Uterus (tissue), 4 donors: ENCODE data around the gene SELENOO. TPM values are rescaled to one million over a fixed set of nuclear protein-coding genes. Genes with fewer than 3 reads are reported as not detected.

Experiments used
- DNase-seq, 2 donors: peaks; one replicate each; pipeline ENCODE4 v3.0.0-alpha.2; 2019 to 2020
- H3K27ac ChIP-seq, 2 donors: fragments of 200-600 bp; sonication (generic); 1 replicate in 1 of 2; 2 replicates in 1 of 2; pipeline ENCODE4 v1.5.1; 2016 to 2018
- H3K27me3 ChIP-seq, 2 donors: fragments of 200-600 bp; sonication (generic); one replicate each; pipeline ENCODE4 v1.5.1; 2018 to 2019; ENCODE audit warnings: control low read depth in 1 of 2
- H3K36me3 ChIP-seq, 2 donors: fragments of 200-600 bp; sonication (generic); one replicate each; pipeline ENCODE4 v1.5.1; 2019; ENCODE audit warnings: control low read depth in 1 of 2
- H3K4me1 ChIP-seq, 2 donors: fragments of 200-600 bp; sonication (generic); one replicate each; pipeline ENCODE4 v1.5.1; 2018 to 2019; ENCODE audit warnings: control low read depth in 1 of 2
- H3K4me3 ChIP-seq, 2 donors: fragments of 200-600 bp; sonication (generic); 1 replicate in 1 of 2; 2 replicates in 1 of 2; pipeline ENCODE4 v1.5.1; 2018 to 2019; ENCODE audit warnings: mild to moderate bottlenecking in 1 of 2
- H3K9me3 ChIP-seq, 2 donors: fragments of 200-600 bp; sonication (generic); one replicate each; pipeline ENCODE4 v1.5.1; 2019; ENCODE audit warnings: control low read depth in 1 of 2
- CTCF ChIP-seq, 4 experiments: fragments of 200-600 bp in 2 of 4; fragments of 450-650 bp in 2 of 4; sonication (generic) in 2 of 4; IDR thresholded peaks; one replicate each; pipeline ENCODE4 v1.5.1; 2016 to 2019; ENCODE audit warnings: antibody characterized with exemption in 4 of 4, mild to moderate bottlenecking in 2 of 4, moderate library complexity in 1 of 4
- POLR2A ChIP-seq, 2 donors: fragments of 450-650 bp; IDR thresholded peaks; one replicate each; pipeline ENCODE4 v1.6.1; 2016; ENCODE audit warnings: antibody characterized with exemption in 2 of 2, mild to moderate bottlenecking in 1 of 2, moderate library complexity in 1 of 2
- intact Hi-C: fragments of 100-400 bp; cut with DNase I; formaldehyde crosslinking; loops from one replicate; pipeline ENCODE4 v1.15.1; 2023; ENCODE audit warnings: low total_unique reads
- total RNA-seq, 4 donors: library from RNA; depleted of rRNA in 3 of 4; stranded (reverse); fragments of >200 nt in 3 of 4; gene quantifications; one replicate each; pipeline versions ENCODE4 v1.1.0 to v1.2.4, GENCODE V29; 2014 to 2023
- donor health status: DM: yes; HTN: yes; CAD: no.

Gene SELENOO
- total RNA-seq, 4 donors from 2014 or later, result 1.5 to 22.1 (median 10.0) TPM

GRCh38 chr22:50255099-50255498 is 54.3 kb downstream of the SELENOO start:
- H3K4me1 ChIP-seq, result peaks cover 4 to 13% of the 10 kb centered on the region in 2 donors
- no peaks in the 10 kb centered on the region for H3K9me3 ChIP-seq
- intact Hi-C loops, result no loop called here
- H3K36me3 ChIP-seq, result no peaks in the 10 kb centered on the region
- H3K4me3 ChIP-seq, result no peak overlapping the region
- no peak for DNase-seq
- H3K27ac ChIP-seq, result no peak overlapping the region
- no peak for TF ChIP-seq POLR2A (IDR thresholded peaks at IDR 0.05)
- TF ChIP-seq CTCF (IDR thresholded peaks at IDR 0.05), result no peak
- no peaks in the 10 kb centered on the region for H3K27me3 ChIP-seq

GRCh38 chr22:50255607-50256006 is 54.8 kb downstream of the SELENOO start:
- intact Hi-C loops, result no loop called here
- H3K27me3 ChIP-seq, result no peaks in the 10 kb centered on the region

GRCh38 chr22:50256258-50256862 is 55.5 kb downstream of the SELENOO start:
- H3K27ac ChIP-seq, result no peak overlapping the region
- DNase-seq, result no peak
- no peaks in the 10 kb centered on the region for H3K27me3 ChIP-seq
- peaks cover 0 to 14% of the 10 kb centered on the region in 2 donors for H3K4me1 ChIP-seq
- no peaks in the 10 kb centered on the region for H3K9me3 ChIP-seq
- H3K36me3 ChIP-seq, result no peaks in the 10 kb centered on the region
- H3K4me3 ChIP-seq, result no peak overlapping the region
- intact Hi-C loops, result no loop called here
- TF ChIP-seq POLR2A (IDR thresholded peaks at IDR 0.05), result no peak
- no peak for TF ChIP-seq CTCF (IDR thresholded peaks at IDR 0.05)

More at GRCh38 chr22:50255607-50256006, 54.8 kb downstream of the SELENOO start:
- no peak overlapping the region for H3K27ac ChIP-seq
- no peaks in the 10 kb centered on the region for H3K36me3 ChIP-seq
- no peak for DNase-seq
- H3K9me3 ChIP-seq, result no peaks in the 10 kb centered on the region
- no peak for TF ChIP-seq CTCF (IDR thresholded peaks at IDR 0.05)
- TF ChIP-seq POLR2A (IDR thresholded peaks at IDR 0.05), result no peak
- peaks cover 0 to 13% of the 10 kb centered on the region in 2 donors for H3K4me1 ChIP-seq
- no peak overlapping the region for H3K4me3 ChIP-seq

- Histone ChIP-seq H3K27ac (no peak overlapping the region), H3K4me1 (peaks cover 0 to 17% of the 10 kb centered on the region in 2 donors), H3K27me3 (no peaks in the 10 kb centered on the region), H3K9me3 (no peaks in the 10 kb centered on the region), H3K4me3 (no peak overlapping the region), H3K36me3 (no peaks in the 10 kb centered on the region)
- intact Hi-C loops, result no loop called here
- no peak for DNase-seq
- TF ChIP-seq CTCF (IDR thresholded peaks at IDR 0.05) (no peak), POLR2A (IDR thresholded peaks at IDR 0.05) (no peak)
These were observed 56.2 kb downstream of the SELENOO start for GRCh38 chr22:50257041-50257440.

GRCh38 chr22:50257451-50258360 is 56.9 kb downstream of the SELENOO start:
- no peak overlapping the region for H3K4me3 ChIP-seq
- intact Hi-C loops, result no loop called here
- no peaks in the 10 kb centered on the region for H3K27me3 ChIP-seq
- no peaks in the 10 kb centered on the region for H3K36me3 ChIP-seq
- DNase-seq, result no peak
- H3K9me3 ChIP-seq, result no peaks in the 10 kb centered on the region
- peaks cover 0 to 19% of the 10 kb centered on the region in 2 donors for H3K4me1 ChIP-seq
- no peak for TF ChIP-seq CTCF (IDR thresholded peaks at IDR 0.05)
- no peak for TF ChIP-seq POLR2A (IDR thresholded peaks at IDR 0.05)
- H3K27ac ChIP-seq, result no peak overlapping the region
